Measurements from ENCODE around the gene TENT4B.

Gene TENT4B

DNA sequence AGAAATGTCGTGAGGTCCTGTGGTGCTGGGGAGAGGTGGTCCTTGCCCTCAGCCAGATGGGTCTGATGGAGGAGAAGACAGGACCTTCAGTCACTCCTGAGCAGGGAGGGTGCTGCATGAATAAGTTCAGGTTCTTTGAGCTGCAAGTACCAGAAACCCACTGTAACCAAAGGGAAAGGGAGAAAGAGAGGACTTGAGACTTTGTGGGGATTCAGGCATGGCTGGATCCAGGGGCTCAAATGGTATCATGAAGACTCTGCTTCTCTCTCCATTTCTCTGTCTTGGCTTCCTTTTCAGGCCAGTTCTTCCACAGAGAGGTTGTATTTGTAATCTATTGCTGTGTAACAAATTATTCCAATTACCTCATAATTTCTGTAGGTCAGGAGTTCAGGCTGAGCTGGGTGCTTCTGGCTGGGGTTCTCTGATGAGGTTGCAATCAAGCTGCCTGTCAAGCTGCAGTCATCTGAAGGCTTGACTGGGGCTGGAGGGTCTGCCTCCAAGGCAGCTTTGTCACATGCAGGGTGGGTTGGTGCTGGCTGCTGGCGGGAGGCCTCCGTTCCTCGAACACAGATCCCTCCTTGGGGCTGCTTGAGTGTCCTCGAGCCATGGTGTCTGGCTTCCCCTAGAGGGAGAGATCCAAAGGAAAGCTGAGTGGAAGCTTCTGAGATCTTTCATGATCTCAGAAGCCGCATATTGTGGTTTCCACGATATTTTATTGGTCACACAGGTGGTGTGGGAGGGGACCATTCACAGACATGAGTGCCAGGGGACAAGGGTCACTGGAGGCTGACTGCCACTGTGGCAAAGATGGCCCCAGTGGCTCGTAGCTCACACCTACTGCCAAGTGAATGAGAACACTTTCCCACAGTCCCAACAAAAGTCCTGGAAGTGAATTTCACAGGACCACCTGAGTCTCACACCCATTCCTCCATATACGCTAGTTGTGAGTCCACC is 107.4 kb downstream of the TENT4B start:
- no peak for DNase-seq

DNA sequence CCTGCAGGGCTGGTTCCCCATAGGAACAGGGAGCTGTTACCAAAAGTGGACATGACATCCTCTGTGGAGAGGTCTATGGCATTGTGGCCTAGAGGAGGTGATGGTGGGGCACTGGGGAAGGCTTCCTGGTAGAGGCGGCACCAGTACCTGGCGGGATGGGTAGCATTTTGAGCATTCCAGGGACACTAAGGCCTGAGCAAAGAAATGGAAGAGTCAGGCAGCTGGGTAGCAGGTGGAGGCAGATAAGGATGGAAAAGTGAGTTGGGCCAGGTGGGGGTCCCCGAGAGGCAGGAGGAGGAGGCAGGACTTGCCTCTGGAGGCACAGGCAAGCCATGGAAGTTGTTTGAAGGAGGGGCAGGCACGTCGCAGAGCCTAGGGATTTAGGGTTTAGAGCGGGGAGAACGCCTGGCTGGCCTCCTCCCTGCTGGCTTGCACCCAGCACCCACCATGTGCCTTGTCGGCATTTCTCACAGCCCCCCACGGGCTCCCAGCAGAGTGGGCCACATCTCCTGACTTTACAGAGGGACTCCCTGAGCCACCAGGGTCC is 108.1 kb downstream of the TENT4B start:
- DNase-seq: no peak

DNA sequence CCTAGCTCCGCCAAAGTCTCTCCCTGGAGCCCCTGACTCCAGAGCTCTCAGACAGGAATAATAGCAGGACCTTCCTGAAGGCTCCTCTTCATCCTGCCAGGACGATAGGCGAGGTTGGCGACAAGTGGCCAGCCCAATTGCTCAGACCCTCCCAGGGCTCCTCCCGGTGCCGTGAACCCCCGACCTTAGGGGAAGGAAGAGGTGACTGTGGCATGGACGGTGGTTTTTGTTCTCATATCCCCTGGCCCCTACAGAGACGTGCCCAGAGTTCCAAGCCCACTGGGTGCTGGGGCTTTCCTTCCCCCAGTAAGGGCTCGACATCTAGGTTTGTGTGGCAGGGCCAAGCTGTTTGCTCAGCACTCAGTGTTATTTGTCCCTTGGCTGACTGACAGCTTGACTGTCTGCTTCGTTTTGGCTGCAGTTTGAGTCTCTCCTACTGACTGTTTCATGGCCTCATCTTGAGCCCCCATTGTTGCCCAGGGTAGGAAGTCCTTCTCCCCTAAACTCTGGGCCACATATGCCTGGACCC is 108.7 kb downstream of the TENT4B start:
- no peak for DNase-seq

DNA sequence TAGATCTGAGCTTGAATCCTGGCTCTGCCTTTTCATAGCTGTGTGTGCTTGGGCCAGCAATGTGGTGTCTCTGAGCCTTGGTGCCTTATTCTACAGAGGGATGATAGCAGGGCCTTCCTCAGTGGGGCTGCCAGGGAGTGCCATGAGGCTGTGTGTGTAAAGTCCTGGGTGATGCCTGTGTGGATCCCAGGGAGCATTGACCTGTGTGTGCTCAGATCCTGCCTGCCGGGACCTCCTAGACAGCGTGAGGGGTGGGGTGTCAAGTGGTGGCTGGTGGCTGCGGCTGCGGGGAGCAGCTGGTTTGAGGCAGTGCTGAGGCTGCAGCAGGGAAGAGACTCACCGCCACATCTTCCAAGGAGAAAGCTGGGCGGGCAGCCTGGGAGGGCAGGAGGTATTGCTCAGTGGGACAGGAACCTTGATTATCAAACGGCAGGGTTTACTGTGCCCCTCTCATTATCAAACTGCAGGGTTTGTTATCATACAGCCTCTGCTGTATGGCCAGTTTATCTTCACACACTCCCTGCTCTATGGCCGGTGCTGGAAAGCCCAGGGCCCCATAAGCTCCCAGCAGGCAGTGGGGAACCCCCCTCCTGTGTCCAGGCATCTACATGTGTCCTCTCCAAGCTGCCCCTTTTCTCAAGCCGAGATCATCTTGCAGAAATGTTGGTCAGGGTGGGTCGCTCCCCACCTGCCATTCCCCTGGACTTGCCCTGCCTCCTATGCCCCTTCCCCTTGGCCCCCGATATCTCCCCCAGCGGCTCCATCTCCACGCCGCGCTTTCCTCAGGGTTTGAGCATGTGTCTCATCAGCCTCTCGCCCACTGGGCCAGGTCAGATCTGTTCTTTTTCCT is 110.2 kb downstream of the TENT4B start:
- peak; percentile 6 for DNase-seq

DNA sequence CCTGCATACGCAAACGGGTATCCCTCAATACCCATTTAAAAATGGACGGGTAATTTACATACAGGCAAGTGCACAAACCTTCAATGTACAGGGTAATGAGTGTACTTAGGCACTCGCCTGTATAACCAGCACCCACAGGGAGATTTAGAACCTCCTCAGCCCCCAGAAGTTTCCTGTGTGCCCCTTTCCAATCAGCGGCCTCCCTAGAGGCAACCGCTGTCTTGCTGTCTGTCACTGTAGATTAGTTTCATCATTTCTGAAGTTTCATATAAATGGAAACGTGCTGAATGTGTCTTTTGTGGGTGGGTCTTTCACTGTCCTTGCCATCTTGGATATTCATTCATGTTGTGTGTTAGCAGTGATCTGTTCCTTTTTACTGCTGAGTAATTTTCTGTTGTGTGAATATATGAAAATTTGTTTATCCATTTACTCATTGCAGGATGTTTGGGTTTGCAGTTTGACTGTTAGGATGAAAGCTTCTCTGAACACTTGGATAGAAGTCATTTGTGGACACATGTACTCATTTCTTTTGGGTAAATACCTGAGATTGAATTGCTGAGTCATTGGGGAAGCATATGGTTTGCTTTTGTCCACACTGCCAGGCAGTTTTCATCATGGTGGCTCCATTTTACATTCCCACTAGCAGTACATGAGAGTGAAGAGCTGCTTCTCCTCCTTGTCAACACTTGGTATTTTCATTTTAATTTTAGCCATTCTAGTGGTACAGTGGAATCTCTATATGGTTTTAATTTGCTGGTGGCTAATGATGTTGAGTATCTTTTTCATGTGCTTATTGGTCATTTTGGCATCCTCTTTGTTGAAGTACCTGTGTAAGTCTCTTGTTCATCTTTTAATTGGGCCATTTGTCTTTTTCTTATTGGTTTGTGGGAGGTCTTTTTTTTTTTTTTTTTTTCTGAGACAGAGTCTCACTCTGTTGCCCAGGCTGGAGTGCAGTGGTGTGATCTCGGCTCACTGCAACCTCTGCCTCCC is 111.1 kb downstream of the TENT4B start:
- DNase-seq: peak; percentile 11

DNA sequence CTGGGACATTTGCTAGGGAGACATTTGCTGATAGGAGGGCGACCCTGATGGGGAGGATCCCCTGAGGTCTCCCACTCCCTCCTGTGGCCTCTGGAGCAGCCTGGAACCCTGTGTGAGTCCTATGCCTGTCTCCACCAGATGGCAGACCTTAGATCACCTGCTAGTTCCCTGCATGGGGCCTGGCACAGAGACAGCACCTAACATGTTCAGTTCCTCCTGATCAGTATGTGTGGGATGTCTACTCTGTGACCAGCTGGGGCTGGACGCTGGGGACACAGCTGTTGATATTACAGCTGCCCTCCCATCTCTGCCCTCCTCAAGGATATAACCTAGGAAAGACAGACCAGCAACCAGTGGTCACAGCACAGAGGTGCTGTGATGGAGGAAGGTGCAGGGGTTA is 112.2 kb downstream of the TENT4B start:
- DNase-seq: peak; percentile 55

DNA sequence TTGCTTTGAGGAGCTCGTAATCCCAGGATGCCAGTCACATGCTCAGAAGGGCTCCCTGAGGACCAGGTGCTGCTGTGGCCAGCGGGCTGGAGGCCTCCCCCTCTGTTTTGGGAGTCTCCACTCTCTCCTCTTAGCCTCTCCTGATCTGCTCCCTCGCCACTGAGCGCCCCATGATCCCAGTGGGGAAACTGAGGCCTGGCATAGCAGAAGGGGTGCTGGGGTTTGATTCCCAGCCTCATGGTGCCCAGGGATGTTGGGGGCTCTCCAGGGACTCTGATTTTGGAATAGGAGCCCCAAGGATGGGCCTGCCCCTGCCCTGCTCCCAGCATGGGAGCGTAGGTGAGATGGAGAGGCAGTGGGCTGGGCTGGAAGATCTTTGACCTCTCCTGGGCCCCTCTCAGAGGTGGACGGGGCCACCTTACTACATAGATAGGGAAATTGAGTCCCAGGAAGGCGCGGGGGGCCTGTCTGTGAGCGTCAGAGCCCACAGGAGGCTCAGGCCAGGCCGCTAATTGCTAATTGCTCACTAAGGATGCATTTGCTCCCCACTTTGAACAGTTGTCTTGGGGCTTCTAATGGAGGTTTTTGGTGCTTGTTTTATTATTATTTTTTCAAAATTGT is 112.7 kb downstream of the TENT4B start:
- DNase-seq: no peak

DNA sequence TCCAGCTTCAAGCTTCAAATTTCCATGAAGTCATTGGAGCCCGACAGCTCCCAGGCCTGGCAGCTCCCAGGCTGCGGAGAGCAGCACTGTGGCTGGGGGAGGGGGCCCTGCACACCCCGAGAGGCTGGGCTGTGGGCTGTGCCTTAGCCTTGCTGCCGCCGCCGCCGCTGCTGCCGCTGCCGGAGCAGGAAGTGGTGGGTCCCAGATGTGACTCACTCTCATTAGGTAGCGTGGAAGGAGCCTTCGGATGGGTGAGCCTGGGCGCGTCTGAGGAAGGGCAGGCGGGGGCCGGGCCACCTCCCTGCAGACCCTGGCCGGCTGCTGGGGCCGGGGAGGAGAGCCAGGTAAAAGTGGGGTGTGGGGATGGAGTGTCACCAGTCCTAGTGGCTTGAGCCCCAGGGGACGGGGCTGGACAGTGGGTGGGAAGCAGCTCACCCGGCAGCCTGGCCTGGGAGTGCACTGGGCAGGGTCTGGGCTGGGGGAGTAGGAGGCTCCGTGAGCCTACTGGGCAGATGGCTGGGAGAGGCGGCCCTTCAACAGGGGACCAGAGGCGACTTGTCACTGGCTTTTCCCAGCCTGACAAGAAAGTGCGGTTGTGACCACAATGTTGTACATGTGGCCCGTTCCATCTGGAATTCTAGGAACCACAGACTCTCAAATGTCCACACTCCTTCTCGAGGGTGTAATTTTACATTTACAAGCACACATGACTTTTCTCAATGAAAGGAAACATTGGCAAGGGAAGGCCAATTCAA is 113.4 kb downstream of the TENT4B start, which contains the start of gene ADCY7:
Gene ADCY7, plus strand, starts transcription at position 215 of the 755 bp plus-strand sequence. CDS start 21,629 bp downstream, outside the sequence.
- peak; percentile 86 for DNase-seq

DNA sequence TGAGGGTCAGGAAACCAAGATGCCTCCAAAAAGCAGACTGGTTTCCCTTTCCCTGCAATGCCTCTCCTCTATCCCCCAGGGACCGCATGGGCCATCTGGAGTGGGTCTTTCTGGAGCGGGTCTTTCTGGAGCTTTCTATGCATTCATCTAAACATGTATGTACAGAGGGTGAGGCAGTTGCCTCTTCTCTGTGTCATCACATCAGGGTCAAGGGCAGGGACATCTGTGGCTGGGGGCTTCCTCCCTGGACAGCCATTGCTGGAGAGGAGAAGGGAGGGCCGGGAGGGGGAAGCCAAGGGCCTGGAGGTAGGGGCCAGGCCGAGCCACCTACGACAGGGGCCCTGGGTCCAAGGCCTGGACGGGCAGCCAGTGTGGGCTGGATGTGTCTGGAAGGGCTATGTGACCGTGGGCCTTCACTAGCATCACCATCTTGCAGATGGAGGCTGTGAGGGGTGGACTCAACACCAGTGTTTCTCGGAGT is 114.1 kb downstream of the TENT4B start:
- DNase-seq: peak; percentile 35

DNA sequence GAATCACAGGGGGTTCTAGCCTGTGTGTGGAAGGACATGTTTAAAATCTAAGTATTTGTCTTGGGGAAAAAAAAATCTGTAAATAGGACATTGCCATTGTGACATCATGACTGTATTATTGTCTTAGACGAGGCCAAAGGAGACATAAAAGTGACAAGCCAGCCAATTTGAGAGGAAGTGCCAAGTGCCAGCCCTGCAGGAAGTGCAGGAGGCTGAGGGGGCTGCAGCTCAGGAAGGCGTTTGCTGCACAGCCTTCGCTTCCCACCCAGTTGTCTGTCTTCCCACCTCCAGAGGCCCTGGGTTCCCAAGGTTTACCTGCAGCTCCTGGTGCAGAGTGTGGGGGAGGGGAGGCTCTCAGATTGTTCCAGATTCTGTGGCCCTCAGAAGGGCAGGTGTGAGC is 114.5 kb downstream of the TENT4B start:
- DNase-seq: peak; percentile 49

DNA sequence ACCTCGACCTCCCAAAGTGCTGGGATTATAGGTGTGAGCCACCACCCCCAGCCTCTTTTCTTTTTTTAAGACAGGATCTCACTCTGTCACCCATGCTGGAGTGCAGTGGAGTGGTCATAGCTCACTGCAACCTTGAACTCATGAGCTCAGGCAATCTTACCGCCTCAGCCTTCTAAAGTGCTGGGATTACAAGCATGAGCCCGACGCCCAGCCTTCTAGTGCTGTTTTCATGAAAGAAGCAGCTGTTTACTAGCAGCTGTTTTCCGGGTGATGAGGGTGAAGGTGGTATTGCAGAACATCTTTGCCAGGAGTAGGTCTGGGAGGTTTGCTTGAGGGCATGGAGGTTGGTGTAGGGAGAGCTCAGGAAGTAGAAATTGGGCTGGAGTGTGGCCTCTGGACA is 115.2 kb downstream of the TENT4B start:
- peak; percentile 23 for DNase-seq

DNA sequence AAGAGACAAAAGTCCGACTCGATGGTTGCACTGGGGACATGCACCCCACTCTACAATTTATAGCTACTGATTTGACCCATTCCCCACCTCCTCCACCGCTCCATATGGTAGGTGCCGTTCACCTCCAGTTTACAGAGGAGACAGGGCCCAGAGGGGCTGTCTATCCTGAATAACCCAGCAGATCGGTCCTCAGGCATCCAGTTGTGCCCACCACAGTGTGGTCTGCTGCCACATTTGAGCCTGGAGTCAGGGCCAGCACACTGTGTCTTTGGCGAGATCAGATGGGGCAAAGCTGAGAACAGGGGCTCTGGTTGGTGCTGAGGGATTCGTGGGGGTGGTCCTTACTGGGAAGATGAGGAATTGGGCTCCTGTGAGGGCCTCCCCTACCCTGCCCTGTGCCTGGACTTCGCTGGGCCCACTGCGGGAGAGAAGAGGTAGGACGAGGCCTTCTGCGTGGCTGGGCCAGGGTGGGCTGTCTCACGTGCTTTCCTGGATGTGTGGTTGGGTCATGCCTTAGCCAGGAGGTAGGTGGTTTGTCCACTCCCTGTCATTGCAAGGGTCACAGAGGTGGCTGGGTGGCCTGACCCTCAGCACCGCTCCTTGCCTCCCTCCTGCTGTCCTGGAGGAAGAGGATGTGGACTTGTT is 116.1 kb downstream of the TENT4B start:
- peak; percentile 17 for DNase-seq

DNA sequence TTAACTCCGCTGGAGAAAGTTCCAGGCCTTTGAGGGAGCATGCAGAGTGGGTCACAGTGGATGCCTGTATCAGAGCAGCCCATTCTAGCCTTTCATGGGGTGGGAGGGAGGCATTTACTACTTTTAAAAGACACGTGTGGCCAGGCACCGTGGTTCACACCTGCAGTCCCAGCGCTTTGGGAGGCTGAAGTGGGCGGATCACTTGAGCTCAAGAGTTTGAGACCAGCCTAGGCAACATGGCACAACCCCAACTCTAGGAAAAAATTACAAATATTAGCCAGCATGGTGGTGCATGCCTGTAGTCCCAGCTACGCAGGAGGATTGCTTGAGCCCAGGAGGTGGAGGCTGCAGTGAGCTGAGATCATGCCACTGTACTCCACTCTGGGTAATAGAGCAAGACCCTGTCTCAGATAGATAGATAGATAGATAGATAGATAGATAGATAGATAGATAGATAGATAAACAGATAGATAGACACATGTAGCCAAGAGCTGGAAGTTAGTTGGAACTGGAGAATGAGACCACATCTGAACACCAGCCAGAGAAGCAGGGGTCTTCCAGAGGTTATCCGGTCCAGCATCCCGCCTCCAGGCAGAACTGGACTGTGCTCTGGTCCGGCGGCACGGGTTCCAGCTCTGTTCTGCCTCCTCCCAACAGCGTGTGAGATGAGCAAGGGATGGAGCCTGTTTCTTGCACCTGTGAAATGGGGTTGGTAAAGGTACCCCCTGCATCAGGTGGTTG is 116.8 kb downstream of the TENT4B start:
- peak; percentile 17 for DNase-seq

DNA sequence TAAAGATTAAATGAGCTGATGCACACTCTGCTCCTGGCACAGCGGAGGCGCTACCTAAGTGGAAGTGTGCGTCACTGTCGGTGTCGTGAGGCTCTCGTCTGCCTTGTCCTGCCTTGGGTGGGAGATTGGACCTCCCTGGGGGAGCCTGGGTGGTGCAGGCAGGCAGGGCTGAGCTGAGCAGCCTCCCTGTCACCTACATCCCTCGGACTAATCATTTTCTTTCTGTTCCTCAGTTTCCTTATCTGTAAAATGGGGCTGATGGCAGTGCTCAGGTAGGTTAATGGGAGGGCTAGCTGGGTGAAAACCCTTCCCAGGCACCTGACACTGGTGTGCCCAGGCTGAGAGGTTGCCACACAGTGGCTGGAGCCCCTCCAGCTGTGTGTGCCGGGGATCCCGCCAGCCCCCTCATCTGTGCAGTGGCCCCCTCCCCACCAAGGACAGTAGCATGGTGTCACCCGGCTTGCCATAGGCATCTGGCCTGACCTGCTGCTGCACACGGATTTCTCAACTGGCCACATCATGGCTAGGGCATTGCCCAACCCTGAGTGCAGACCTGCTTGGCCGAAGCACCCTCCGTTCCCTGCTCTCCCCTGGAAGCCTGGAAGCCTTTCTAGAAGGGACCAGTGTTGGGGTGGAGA is 117.5 kb downstream of the TENT4B start:
- DNase-seq: peak; percentile 17

DNA sequence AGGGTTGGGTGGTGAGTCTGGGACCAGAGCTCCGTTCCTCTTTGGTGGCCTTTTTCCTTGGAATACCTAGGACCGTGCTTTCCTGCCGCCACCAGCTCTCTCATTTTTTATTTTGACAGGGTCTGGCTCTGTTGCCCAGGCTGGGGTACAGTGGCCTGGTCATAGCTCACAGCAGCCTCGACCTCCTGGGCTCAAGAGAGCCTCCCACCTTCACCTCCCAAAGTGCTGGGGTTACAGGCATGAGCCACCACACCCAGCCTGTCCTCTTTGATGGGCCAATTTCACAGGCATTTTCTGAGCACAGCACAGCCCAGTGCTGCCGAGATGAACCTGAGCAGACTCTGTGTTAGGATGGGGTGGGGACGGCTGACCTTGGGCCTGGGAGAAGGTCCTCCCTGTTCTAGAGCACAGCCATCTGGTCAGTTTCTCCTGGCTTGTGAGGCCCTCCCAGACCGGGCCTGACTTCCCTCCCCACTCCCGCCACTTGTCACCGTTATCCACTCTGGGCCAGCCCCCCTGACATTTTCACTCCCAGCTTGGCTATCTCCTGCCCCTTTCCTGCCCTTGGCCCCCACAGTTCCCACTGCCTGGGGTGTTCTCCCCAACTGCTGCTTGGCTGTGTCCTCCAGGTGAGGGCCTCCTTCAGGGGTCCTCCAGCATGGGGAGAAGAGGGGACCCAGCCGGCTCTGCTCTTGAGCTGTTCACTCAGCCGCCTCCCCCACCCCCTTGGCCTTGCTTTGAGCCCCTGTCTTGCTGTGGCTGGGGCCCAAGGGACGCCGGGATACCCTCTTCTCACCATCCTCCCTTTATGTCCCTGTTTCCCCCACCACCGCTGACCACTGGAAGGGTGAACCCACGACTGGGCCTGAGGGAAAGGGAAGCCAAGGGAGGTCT is 118.3 kb downstream of the TENT4B start:
- DNase-seq: peak; percentile 20

DNA sequence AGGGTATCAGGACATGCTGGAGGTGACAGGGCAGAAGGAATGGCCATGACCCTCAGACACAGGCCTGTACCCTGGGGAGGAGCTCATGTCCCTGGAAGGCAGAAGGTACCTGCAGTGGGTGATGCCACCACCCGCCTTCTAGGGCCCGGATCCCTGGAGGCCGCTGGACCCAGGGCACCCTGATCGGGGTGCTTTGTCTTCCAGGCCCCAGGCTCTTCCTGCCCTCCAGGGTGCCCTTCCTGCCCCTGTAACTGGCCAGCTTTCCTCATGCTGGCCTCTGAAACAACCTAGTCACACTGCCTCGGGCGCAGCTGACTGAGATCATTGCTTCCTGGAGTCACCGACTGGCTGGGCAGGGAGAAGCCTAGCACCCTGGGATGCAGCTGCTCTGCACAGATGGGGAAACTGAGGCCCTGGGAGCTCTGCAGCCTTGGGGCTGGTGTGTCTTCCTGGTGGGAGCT is 119.0 kb downstream of the TENT4B start:
- DNase-seq: peak; percentile 29

DNA sequence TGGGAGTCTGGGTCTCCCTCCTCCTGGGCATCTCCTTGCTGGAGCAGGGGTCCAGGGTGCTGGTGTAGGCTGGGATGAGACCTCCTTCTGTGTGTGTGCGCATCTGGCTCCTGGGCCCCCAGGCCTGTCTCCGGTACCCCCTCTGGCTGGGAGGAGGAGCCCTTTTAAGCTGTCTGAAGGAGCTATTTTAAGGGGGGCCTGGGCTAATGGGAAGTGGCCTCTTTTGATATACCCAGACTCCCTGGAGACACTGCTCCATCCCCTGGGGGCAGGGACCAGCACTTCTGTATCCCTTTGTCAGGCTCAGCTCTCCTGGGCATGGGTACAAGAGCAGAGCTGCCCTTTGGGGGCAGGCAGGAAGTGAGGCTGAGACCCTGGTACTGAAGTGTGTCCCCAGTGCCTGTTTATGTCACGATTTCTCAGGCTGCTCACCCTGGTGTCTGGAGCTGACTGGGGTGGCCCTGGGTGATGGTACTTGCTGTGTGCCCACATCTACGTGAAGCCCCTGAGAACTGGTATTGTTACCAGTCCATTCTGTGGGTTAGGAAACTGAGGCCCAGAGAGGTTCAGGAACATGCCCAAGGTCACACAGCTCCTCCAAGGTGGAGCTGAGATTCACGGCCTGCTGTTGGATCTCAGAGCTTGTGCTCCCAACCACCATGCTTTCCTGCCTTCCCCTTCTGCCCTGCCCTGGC is 119.7 kb downstream of the TENT4B start:
- DNase-seq: peak; percentile 25
